Central memory CD8-positive, alpha-beta T cell (primary cell): ENCODE results near the gene CIAO1.

Source experiments
- ATAC-seq: fragments of 150-1000 bp; cut with Tn5 transposase; replicated peaks from 2 replicates; pipeline ENCODE4 v1.10.0; 2022; ENCODE audit warnings: mild to moderate bottlenecking, moderate FRiP score, moderate number of reproducible peaks; ENCODE audit not compliant: poor library complexity, severe bottlenecking; ENCODE audit errors: extremely low read depth
- DNase-seq, 2 donors: peaks; one replicate each; pipeline ENCODE4 v3.0.0; 2021; ENCODE audit warnings: low spot score in 2 of 2
- H3K27ac Mint-ChIP-seq: one replicate; pipeline ENCODE4 v1.8.0; 2022; ENCODE audit warnings: low read depth, mild to moderate bottlenecking, moderate library complexity, mixed read lengths
- H3K27me3 Mint-ChIP-seq: one replicate; pipeline ENCODE4 v1.8.0; 2022; ENCODE audit warnings: mixed read lengths
- H3K36me3 Mint-ChIP-seq: one replicate; pipeline ENCODE4 v1.8.0; 2022; ENCODE audit warnings: mild to moderate bottlenecking, moderate library complexity, mixed read lengths; ENCODE audit not compliant: insufficient read depth
- H3K4me1 Mint-ChIP-seq: one replicate; pipeline ENCODE4 v1.8.0; 2022; ENCODE audit warnings: mixed read lengths
- H3K4me3 Mint-ChIP-seq: one replicate; pipeline ENCODE4 v1.8.0; 2022; ENCODE audit warnings: mild to moderate bottlenecking, moderate library complexity, mixed read lengths
- H3K9me3 Mint-ChIP-seq: one replicate; pipeline ENCODE4 v1.8.0; 2022; ENCODE audit warnings: mixed read lengths

Gene CIAO1

GRCh38 chr2:96305979-96306308, 39.9 kb downstream of the CIAO1 start:
- Mint-ChIP-seq H3K27me3 (no peaks in the 10 kb centered on the region), H3K4me3 (peak overlapping the region; percentile 100), H3K4me1 (peaks cover 61% of the 10 kb centered on the region), H3K27ac (peak overlapping the region; percentile 100), H3K36me3 (peaks cover 54% of the 10 kb centered on the region), H3K9me3 (no peaks in the 10 kb centered on the region)
- ATAC-seq, result no peak
- no peak for DNase-seq

GRCh38 chr2:96306370-96306769, 40.3 kb downstream of the CIAO1 start:
- ATAC-seq, result no peak
- peaks cover 56% of the 10 kb centered on the region for H3K4me1 Mint-ChIP-seq
- peak overlapping the region; percentile 100 for H3K27ac Mint-ChIP-seq
- H3K9me3 Mint-ChIP-seq, result no peaks in the 10 kb centered on the region
- DNase-seq, result no peak
- peaks cover 49% of the 10 kb centered on the region for H3K36me3 Mint-ChIP-seq
- peak overlapping the region; percentile 100 for H3K4me3 Mint-ChIP-seq
- H3K27me3 Mint-ChIP-seq, result no peaks in the 10 kb centered on the region

GRCh38 chr2:96308248-96308647, 42.2 kb downstream of the CIAO1 start:
- no peak overlapping the region for H3K4me3 Mint-ChIP-seq
- ATAC-seq (no peak), DNase-seq (no peak)
- peaks cover 33% of the 10 kb centered on the region for H3K36me3 Mint-ChIP-seq
- peaks cover 50% of the 10 kb centered on the region for H3K4me1 Mint-ChIP-seq
- no peaks in the 10 kb centered on the region for H3K27me3 Mint-ChIP-seq
- H3K9me3 Mint-ChIP-seq, result no peaks in the 10 kb centered on the region
- H3K27ac Mint-ChIP-seq, result no peak overlapping the region

GRCh38 chr2:96315005-96315399, 49.0 kb downstream of the CIAO1 start:
- ATAC-seq (no peak), DNase-seq (no peak)
- peak overlapping the region; percentile 59 for H3K4me3 Mint-ChIP-seq
- peaks cover 50% of the 10 kb centered on the region for H3K4me1 Mint-ChIP-seq
- H3K27ac Mint-ChIP-seq, result peak overlapping the region; percentile 62
- H3K9me3 Mint-ChIP-seq, result no peaks in the 10 kb centered on the region
- peaks cover 2% of the 10 kb centered on the region for H3K36me3 Mint-ChIP-seq
- H3K27me3 Mint-ChIP-seq, result no peaks in the 10 kb centered on the region

GRCh38 chr2:96315400-96316071, 49.5 kb downstream of the CIAO1 start:
- peak; percentile 69 for ATAC-seq

GRCh38 chr2:96316999-96317398, 51.0 kb downstream of the CIAO1 start:
- H3K36me3 Mint-ChIP-seq, result peaks cover 6% of the 10 kb centered on the region
- H3K27me3 Mint-ChIP-seq, result no peaks in the 10 kb centered on the region
- H3K27ac Mint-ChIP-seq, result no peak overlapping the region
- H3K4me3 Mint-ChIP-seq, result peak overlapping the region; percentile 50
- H3K9me3 Mint-ChIP-seq, result no peaks in the 10 kb centered on the region
- ATAC-seq (no peak), DNase-seq (no peak)
- H3K4me1 Mint-ChIP-seq, result peaks cover 53% of the 10 kb centered on the region

More at GRCh38 chr2:96315400-96316071, 49.5 kb downstream of the CIAO1 start:
- Mint-ChIP-seq H3K27ac (peak overlapping the region; percentile 62), H3K4me3 (peak overlapping the region; percentile 59), H3K4me1 (peaks cover 52% of the 10 kb centered on the region), H3K27me3 (no peaks in the 10 kb centered on the region), H3K36me3 (peaks cover 2% of the 10 kb centered on the region), H3K9me3 (no peaks in the 10 kb centered on the region)
- DNase-seq, result no peak

- Mint-ChIP-seq H3K4me3 (peak overlapping the region; percentile 50), H3K4me1 (peaks cover 47% of the 10 kb centered on the region), H3K27me3 (no peaks in the 10 kb centered on the region), H3K36me3 (peaks cover 7% of the 10 kb centered on the region), H3K27ac (no peak overlapping the region), H3K9me3 (no peaks in the 10 kb centered on the region)
- no peak for DNase-seq
- ATAC-seq, result no peak
These were observed 51.6 kb downstream of the CIAO1 start for GRCh38 chr2:96317584-96317997.

GRCh38 chr2:96318723-96319122, 52.7 kb downstream of the CIAO1 start:
- H3K27ac Mint-ChIP-seq, result peak overlapping the region; percentile 51
- H3K9me3 Mint-ChIP-seq, result no peaks in the 10 kb centered on the region
- H3K4me3 Mint-ChIP-seq, result peak overlapping the region; percentile 11
- peaks cover 53% of the 10 kb centered on the region for H3K4me1 Mint-ChIP-seq
- ATAC-seq, result no peak
- H3K36me3 Mint-ChIP-seq, result peaks cover 7% of the 10 kb centered on the region
- no peak for DNase-seq
- no peaks in the 10 kb centered on the region for H3K27me3 Mint-ChIP-seq

- peak overlapping the region; percentile 77 for H3K4me3 Mint-ChIP-seq
These were observed 53.4 kb downstream of the CIAO1 start for GRCh38 chr2:96319396-96319795.

GRCh38 chr2:96320326-96320725, 54.3 kb downstream of the CIAO1 start:
- H3K36me3 Mint-ChIP-seq, result peaks cover 10% of the 10 kb centered on the region
- H3K4me1 Mint-ChIP-seq, result peaks cover 56% of the 10 kb centered on the region
- no peaks in the 10 kb centered on the region for H3K9me3 Mint-ChIP-seq
- H3K27me3 Mint-ChIP-seq, result no peaks in the 10 kb centered on the region
- H3K4me3 Mint-ChIP-seq, result peak overlapping the region; percentile 77
- DNase-seq (no peak), ATAC-seq (no peak)
- peak overlapping the region; percentile 3 for H3K27ac Mint-ChIP-seq

More at GRCh38 chr2:96319396-96319795, 53.4 kb downstream of the CIAO1 start:
- Mint-ChIP-seq H3K9me3 (no peaks in the 10 kb centered on the region), H3K27ac (peak overlapping the region; percentile 51), H3K36me3 (peaks cover 8% of the 10 kb centered on the region), H3K4me1 (peaks cover 53% of the 10 kb centered on the region), H3K27me3 (no peaks in the 10 kb centered on the region)
- no peak for ATAC-seq
- no peak for DNase-seq

GRCh38 chr2:96320728-96321622, 55.0 kb downstream of the CIAO1 start:
- H3K9me3 Mint-ChIP-seq, result no peaks in the 10 kb centered on the region
- H3K27me3 Mint-ChIP-seq, result no peaks in the 10 kb centered on the region
- H3K4me3 Mint-ChIP-seq, result peak overlapping the region; percentile 77
- ATAC-seq (peak; percentile 10), DNase-seq (no peak)
- H3K36me3 Mint-ChIP-seq, result peaks cover 15% of the 10 kb centered on the region
- H3K27ac Mint-ChIP-seq, result peak overlapping the region; percentile 3
- H3K4me1 Mint-ChIP-seq, result peaks cover 56% of the 10 kb centered on the region
